GM21786 (cell line): ENCODE data around the gene TRIM47.

ENCODE experiments used
- ATAC-seq: cut with Tn5 transposase; IDR thresholded peaks from one replicate; pipeline ENCODE4 v1.9.1; 2021; ENCODE audit not compliant: unreplicated experiment

Gene TRIM47

DNA sequence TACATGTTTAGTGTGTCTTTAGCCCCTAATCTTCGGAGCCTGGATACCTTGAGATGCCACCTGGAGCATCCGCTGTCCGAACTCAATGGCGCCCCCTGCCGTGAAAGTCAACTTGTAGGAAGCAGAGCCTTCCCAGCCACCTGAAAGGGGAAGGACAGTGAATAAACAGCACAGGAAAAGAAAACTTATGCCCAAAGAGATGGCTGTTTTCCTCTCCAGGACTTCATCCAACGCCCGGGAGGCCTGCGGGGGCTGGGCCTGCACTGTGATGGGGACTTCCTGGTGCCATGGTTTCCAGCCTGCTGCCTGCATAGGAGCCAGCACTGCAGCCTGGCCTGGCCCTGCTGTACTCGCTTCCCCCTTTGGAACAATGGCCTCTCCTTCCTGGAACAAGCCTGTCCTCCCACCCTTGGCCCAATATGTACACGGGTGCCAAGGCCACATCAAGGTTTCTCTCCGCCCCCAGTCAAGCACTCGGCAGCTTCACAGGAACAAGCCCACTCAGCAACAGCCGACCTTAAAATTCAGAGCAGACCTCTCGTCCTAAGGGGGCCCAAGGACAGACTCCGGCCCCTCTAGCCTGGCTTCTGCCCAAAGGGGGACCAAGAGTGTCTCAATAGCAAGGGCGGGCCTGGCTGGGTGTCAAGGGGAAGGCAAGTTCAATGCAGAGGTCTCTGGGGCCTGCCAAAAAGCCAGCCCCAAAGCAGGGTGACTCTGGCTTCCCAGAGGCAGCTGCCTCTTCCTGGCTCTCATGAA, 29.7 kb downstream of the TRIM47 start:
- no peak for ATAC-seq

- no peak for ATAC-seq
These were observed 30.5 kb downstream of the TRIM47 start for GRCh38 chr17:75847614-75848522.

DNA sequence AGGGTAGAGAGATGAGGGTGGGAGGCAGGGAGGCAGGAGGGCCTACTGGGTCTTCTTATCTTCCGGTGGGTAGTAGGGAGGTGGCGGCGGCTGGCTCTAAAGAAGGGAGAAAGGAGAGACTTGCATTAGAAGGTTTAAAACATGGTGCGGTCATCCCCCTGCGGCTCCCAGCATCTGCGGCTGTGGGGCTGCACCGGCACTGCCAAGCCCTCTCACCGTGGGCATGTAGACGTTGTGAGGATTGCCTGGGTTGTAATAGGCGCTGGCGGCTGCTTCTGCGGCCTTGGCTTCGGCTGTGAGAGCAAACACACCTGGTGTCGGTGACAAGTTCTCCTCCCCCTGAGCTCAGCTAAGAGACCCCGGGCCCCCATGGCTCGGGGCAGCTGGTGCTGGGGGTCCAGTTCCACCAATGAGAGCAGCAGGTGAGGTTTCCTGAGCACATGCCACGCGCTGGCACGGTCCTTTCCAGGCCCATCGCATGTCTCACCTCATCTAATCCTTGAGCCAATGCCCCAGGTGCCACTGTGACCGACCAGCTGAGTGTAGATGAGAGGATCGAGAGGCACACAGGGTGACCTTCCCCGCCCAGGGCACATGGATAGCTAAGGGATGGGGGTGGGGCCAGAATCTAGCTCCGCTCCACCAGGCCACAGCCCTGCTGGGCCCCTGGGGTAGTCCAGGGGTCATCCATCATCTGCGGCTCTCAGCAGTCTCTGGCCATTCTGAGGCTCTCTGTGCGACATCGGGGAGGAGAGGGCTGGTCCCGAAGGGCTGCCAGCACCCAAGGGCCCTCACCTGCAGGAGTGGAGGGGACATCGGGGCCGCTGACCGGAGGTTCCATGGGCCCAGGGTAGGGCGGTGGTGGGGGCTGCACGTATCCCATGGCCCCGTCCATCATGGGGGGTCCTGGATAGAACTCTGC, 31.4 kb downstream of the TRIM47 start:
- no peak for ATAC-seq

DNA sequence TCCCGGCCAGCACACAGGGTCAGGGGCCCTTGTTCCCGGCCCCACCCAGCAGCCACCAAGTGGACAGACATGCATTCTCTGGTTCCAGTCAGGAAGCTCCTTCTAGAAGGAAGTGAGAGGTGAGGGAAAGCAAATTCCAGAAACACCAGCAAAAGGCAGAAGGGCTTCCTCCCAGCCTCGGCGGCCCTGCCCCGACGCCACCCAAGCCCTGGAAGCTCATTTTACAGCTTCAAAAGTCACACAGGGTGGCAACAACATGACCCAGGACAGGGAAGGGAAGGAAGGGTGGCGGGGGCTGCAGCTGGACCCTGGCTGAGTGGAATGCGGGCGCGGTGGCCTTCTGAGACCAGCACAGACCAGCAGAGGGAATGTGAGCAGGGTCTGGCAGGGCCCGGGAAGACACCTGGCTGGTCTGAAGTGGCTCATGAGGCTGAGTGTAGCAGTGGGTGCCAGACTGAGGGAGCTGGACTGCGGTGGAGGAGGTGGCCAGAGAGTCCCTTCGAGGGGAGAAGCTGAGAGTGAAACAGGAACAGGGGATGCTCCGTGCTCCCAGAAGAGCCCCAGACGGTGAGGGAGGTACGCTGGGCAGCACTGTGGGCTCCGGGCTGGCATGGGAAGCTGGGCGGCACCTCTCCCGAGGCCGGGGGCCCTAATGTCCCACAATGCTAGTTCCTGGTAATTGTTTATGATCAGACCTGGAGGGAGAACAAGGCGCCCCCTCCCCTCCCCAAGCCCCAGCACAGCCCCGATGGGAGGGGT, 32.3 kb downstream of the TRIM47 start:
- ATAC-seq, result no peak

DNA sequence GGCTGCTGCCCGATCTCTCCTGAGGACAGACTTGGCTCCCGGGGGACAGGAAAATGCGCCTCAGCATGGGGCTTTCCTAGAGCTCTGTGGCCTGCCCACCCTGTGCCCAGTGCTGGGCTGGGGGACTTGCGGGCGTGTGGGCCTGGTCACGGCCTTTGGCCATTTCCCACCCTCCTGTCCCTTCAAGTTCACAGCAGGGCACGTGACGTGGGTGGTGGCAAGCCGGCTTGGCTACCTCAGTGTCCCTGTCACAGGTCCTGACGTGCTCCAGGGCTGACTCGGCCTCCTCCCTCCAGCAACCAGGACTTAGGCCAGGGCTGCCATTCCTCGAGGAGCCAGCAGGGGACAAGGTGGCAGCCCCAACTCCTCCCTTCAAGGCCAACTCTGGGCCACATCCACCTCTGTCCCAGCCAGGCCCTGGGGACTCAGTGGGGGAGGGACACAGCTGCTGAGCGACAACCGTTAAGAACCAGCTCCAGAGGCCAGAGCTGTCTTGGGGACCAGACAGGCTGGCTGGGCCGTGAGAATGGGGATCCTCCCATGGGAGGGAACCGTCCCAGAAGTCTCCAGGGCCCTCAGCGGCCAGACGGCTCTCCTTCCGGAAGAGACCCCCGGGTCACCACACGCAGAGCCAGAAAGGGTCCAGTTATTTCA, 33.2 kb downstream of the TRIM47 start:
- ATAC-seq, result peak; percentile 75

DNA sequence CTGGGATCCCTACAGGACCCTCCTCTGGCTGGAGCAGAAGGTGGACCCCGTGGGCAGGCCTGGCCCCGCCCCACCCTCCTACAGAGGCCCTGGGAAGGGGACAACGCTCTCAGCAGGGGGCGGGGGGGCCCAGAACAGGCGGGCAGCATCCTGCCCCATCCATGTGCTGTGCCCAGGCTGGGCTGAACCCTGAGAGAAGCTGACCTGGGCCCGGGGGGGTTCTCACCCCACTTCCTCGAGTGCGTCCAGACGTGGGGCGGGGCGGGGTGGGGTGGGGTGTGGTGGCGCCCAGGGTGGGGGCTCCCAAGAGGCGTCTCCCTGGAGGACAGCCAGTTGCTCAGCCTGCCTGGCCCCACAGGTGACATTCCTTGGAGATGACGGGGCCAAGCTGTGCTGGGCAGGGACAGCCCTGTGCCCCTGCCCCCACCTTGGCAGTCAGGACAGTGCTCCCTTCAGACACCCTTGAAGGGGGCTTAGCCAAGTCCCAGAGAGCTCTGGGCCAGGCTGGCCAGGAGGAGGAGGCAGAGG, 33.8 kb downstream of the TRIM47 start:
- ATAC-seq, result peak; percentile 9

- no peak for ATAC-seq
These were observed 34.5 kb downstream of the TRIM47 start, which contains the start of gene UNC13D for GRCh38 chr17:75843577-75844529. UNC13D (minus strand) TSS chr17:75844404; CDS start chr17:75844337, 67 bp downstream.

- ATAC-seq, result no peak
These were observed 35.3 kb downstream of the TRIM47 start for GRCh38 chr17:75842963-75843576.

DNA sequence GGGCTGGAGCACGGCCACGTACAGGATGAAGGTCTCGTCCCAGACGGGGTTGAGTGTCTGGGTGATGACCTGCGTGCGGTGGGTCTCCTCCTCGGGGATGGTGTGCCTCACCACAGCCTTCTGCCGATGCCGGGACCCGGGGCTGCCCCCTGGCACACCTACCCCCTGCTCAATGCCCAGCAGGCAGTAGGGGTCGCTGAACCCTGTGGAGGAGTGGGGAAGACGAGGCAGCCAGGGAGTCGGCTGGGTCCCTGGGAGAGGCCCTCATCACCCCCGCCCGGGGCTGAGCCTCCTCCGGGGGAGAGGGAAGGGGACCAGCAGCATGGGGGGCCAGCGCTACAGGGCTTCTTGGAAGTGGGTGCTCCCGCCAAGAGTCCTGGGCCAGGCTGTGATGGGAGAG, 36.0 kb downstream of the TRIM47 start:
- no peak for ATAC-seq

DNA sequence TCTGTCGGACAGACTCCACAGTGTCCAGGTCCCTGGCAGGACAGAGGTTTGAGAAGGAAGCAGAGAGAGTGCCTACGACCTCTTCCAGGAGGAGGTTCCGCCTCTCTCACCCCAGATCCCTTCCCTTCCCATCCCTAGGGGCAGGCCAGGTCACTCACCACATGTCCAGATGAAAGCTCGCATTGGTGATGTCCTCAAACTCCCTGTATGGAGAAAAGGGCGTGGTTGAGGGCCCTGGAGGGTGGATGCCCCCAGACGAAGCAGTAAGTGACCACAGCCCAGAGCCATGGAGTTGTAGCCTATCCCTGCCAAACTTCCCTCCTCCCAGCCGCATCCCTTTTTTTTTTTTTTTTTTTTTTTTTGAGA, 37.6 kb downstream of the TRIM47 start:
- ATAC-seq, result no peak

- ATAC-seq, result no peak
These were observed 38.2 kb downstream of the TRIM47 start for GRCh38 chr17:75839942-75840798.

DNA sequence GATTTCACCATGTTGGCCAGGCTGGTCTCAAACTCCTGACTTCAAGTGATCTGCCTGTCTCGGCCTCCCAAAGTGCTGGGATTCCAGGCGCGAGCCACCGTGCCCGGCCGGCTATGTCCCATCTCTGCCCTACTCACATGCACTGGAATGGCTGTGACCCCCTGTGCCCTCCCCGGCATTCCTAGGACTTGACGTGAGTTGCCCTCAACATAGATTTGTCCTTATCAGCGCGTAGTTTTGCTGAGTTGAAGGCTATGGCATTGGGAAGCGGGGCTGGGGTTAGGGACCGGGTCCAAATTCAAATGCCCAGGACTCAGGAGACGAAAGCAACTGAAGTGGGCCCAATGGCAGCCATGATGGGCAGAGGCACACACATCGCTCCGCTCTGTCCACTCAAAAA, 40.0 kb downstream of the TRIM47 start:
- no peak for ATAC-seq

GRCh38 chr17:75837899-75838298, 40.5 kb downstream of the TRIM47 start:
- ATAC-seq, result no peak

DNA sequence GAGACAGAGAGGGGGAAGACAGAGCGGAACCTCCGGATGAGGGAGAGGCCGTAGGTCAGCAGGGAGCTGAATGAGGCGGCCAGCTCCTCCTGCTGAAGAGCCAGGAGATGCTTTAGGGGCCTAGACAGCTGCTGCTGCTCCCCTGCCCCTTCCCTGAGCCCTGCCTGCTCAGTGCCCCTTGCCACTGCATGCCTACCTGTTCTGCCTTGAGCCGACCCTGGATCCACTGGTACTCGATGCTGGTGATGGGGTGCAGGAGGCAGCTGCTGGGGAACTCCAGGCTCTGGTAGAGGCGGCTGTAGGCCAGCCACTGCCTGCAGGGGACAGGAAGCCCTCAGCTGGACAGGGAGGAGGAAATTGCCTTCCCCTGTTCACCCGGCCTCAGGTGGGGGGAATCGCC, 41.8 kb downstream of the TRIM47 start:
- no peak for ATAC-seq

GRCh38 chr17:75835654-75835987, 42.8 kb downstream of the TRIM47 start:
- no peak for ATAC-seq

DNA sequence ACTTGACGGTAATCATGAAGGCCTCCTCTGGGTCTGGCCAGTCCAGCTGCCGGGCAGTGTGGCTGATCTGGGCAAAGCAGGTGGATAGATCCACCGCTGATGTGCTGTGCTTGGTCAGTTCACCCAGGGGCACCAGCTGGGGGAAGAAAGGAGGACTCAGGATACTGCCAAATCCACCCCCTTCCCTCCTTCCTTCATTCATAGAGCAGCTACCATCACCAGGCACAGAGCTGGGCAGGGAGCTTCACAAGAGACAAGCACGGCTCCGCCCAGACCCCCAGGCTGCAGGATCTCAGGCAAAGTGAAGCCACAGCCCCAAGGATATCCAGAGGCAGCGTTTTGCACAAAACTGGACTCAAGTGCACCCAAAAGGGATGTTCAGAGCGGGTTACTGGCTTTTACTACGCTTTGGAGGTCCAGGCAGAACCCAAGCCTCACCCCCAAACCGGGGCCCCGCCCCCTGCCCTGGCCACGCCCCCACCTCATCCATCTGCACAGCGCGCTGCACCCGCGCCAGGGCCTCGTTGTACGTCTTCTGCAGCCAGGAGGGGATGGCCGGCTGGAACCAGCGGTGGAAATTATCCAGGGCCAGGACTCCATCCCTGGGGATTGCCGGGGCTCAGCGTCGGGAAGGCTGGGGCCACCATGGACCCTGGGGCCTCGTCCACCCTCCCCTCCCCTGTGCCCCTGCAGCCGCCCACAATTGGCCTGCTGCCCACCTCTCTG, 43.3 kb downstream of the TRIM47 start:
- ATAC-seq, result no peak
